OCI-LY3 (cell line): ENCODE results near the gene ZCCHC12.

Source experiments
- EZH2phosphoT487 ChIP-seq: fragments of 200-600 bp; shearing (Covaris generic); IDR thresholded peaks from 2 replicates; pipeline ENCODE4 v1.6.1; 2018; ENCODE audit warnings: antibody characterized with exemption, mixed run types, low read depth
- TF ChIP-seq, protein P1 (sequence below): fragments of 200-600, 300-600 bp; sonication (generic); IDR thresholded peaks from 2 replicates; pipeline ENCODE4 v1.5.1; 2014; ENCODE audit warnings: antibody characterized with exemption, low read length, low read depth

DNA sequence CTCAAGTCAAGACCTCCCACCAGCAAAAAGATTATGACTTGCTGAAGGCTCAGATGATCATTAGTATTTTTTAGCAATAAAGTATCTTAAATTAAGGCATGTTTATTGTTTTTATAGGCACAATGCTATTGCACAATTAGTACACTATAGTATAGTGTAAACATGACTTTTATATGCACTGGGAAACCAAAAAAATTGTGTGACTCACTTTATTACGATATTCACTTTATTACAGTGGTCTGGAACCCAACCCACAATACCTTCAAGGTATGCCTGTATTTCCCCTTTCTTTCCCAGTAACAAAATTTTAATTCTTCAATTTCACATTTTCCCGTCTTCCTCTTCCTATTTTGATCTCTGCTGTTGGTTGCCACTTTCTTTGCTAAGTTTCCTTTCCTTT, 37.7 kb downstream of the ZCCHC12 start:
- TF ChIP-seq, protein P1, sequence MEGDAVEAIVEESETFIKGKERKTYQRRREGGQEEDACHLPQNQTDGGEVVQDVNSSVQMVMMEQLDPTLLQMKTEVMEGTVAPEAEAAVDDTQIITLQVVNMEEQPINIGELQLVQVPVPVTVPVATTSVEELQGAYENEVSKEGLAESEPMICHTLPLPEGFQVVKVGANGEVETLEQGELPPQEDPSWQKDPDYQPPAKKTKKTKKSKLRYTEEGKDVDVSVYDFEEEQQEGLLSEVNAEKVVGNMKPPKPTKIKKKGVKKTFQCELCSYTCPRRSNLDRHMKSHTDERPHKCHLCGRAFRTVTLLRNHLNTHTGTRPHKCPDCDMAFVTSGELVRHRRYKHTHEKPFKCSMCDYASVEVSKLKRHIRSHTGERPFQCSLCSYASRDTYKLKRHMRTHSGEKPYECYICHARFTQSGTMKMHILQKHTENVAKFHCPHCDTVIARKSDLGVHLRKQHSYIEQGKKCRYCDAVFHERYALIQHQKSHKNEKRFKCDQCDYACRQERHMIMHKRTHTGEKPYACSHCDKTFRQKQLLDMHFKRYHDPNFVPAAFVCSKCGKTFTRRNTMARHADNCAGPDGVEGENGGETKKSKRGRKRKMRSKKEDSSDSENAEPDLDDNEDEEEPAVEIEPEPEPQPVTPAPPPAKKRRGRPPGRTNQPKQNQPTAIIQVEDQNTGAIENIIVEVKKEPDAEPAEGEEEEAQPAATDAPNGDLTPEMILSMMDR = no peak
- no peak for TF ChIP-seq EZH2phosphoT487
